KMS-11 (cell line): ENCODE results near the gene DAP.

Experiments used
- H2AFZ ChIP-seq: fragments of 200-600 bp; sonication (generic); 2 replicates; pipeline ENCODE4 v1.6.1; 2016; ENCODE audit warnings: antibody characterized with exemption, mixed run types, low read depth
- H3K27ac ChIP-seq: fragments of 200-600 bp; sonication (generic); 2 replicates; pipeline ENCODE4 v1.6.1; 2016; ENCODE audit warnings: mild to moderate bottlenecking, mixed run types
- H3K27me3 ChIP-seq: fragments of 200-600 bp; sonication (generic); 2 replicates; pipeline ENCODE4 v1.6.1; 2017; ENCODE audit warnings: mild to moderate bottlenecking, low read depth, mixed run types, moderate library complexity; ENCODE audit not compliant: insufficient read depth
- H3K36me3 ChIP-seq: fragments of 200-600 bp; sonication (generic); 2 replicates; pipeline ENCODE4 v1.6.1; 2017; ENCODE audit warnings: mild to moderate bottlenecking, mixed run types; ENCODE audit not compliant: insufficient read depth
- H3K4me1 ChIP-seq: fragments of 200-600 bp; sonication (generic); 2 replicates; pipeline ENCODE4 v1.6.1; 2016; ENCODE audit warnings: mild to moderate bottlenecking, low read depth, mixed run types; ENCODE audit not compliant: poor library complexity, severe bottlenecking
- H3K4me2 ChIP-seq: fragments of 200-600 bp; sonication (generic); 2 replicates; pipeline ENCODE4 v1.7.0; 2016; ENCODE audit warnings: mild to moderate bottlenecking, mixed run types
- H3K4me3 ChIP-seq: fragments of 200-600 bp; sonication (generic); IDR thresholded peaks from 2 replicates; pipeline ENCODE4 v1.6.1; 2017; ENCODE audit warnings: low read depth, low read length, mixed read lengths; ENCODE audit not compliant: insufficient read depth
- H3K79me2 ChIP-seq: fragments of 200-600 bp; sonication (generic); 2 replicates; pipeline ENCODE4 v1.6.1; 2016; ENCODE audit warnings: low read depth, mixed run types; ENCODE audit not compliant: insufficient read depth
- H3K9ac ChIP-seq: fragments of 200-600 bp; sonication (generic); 2 replicates; pipeline ENCODE4 v1.6.1; 2016; ENCODE audit warnings: mild to moderate bottlenecking, mixed run types
- H4K20me1 ChIP-seq: fragments of 200-600 bp; sonication (generic); 2 replicates; pipeline ENCODE4 v1.6.1; 2016; ENCODE audit warnings: mild to moderate bottlenecking, mixed run types; ENCODE audit not compliant: insufficient read depth
- CTCF ChIP-seq: fragments of 200-600 bp; sonication (generic); conservative IDR thresholded peaks from 2 replicates; pipeline ENCODE4 v1.6.1; 2017; ENCODE audit warnings: low read depth, mild to moderate bottlenecking, antibody characterized with exemption, low read length, moderate library complexity, mixed read lengths

DAP gene

DNA sequence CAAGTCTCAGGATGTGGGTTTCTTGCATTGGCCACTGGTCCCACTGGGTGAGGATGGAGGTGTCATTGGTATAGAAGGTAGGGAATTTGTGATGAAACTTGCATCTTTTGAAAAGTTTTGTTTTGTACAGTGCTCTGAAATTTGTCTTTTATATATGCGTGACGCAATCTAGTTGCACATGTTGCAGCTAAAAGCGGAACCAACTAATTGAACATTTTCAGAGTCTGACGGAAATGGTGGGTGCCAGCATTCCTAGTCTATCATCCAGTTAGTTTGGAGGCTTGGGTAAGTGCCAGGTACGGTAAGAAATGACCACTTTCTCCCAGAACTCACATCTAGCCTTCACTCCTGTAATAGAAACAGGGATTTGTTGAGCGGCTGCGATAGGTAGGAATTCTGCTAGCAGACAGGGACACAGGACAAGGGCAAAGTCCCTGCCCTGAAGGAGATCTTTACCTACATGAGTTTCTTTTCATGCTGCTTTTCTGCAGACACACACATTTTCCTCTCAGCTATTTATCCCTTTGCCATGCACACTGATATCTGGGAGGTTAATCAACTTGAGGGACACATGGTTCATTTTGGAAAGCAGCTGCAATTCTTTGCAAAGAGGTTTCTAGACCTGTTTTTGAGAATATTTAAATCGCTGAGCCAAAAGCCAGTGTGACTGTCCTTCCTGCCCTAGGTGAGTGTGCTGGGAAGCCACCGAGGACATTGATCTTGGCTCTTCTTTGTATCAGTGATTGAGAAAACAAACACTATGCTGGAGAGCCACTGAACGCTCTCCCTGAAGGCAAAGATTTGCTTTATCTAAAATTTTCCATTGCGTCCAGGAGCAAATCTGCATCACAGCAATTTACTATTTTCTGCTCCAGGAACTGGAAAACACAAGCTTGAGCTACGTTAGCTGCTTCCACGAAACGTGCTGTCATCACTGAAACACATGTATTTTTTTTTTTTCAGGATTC, 89.7 kb downstream of the DAP start:
- Histone ChIP-seq H2AFZ (no peak overlapping the region), H3K36me3 (no peaks in the 10 kb centered on the region), H3K4me3 (no peak overlapping the region), H4K20me1 (no peaks in the 10 kb centered on the region), H3K79me2 (no peaks in the 10 kb centered on the region), H3K27ac (no peak overlapping the region), H3K4me2 (no peak overlapping the region), H3K27me3 (no peaks in the 10 kb centered on the region), H3K9ac (no peak overlapping the region), H3K4me1 (no peaks in the 10 kb centered on the region)
- no peak for TF ChIP-seq CTCF

GRCh38 chr5:10669983-10670382, 91.1 kb downstream of the DAP start:
- Histone ChIP-seq H3K27me3 (no peaks in the 10 kb centered on the region), H3K27ac (no peak overlapping the region), H3K36me3 (no peaks in the 10 kb centered on the region), H3K4me2 (no peak overlapping the region), H3K4me3 (no peak overlapping the region), H4K20me1 (no peaks in the 10 kb centered on the region), H3K4me1 (no peaks in the 10 kb centered on the region), H3K79me2 (no peaks in the 10 kb centered on the region), H3K9ac (no peak overlapping the region), H2AFZ (no peak overlapping the region)
- no peak for TF ChIP-seq CTCF

GRCh38 chr5:10668697-10669096, 92.3 kb downstream of the DAP start:
- no peaks in the 10 kb centered on the region for H3K79me2 ChIP-seq
- no peaks in the 10 kb centered on the region for H3K4me1 ChIP-seq
- TF ChIP-seq CTCF: no peak
- no peak overlapping the region for H3K4me3 ChIP-seq
- no peak overlapping the region for H3K9ac ChIP-seq
- no peak overlapping the region for H2AFZ ChIP-seq
- H3K4me2 ChIP-seq: no peak overlapping the region
- no peaks in the 10 kb centered on the region for H3K27me3 ChIP-seq
- H3K36me3 ChIP-seq: no peaks in the 10 kb centered on the region
- no peaks in the 10 kb centered on the region for H4K20me1 ChIP-seq
- no peak overlapping the region for H3K27ac ChIP-seq

- Histone ChIP-seq H4K20me1 (no peaks in the 10 kb centered on the region), H3K27me3 (no peaks in the 10 kb centered on the region), H3K79me2 (no peaks in the 10 kb centered on the region), H3K36me3 (no peaks in the 10 kb centered on the region), H3K27ac (no peak overlapping the region), H2AFZ (no peak overlapping the region), H3K4me3 (no peak overlapping the region), H3K4me1 (no peaks in the 10 kb centered on the region), H3K9ac (no peak overlapping the region), H3K4me2 (no peak overlapping the region)
- TF ChIP-seq CTCF: no peak
Measured at GRCh38 chr5:10667431-10668057, 93.5 kb downstream of the DAP start.
